HG02973 (cell line): Measurements from ENCODE around the gene UBR2.

ENCODE experiments used
- ATAC-seq: cut with Tn5 transposase; IDR thresholded peaks from one replicate; pipeline ENCODE4 v1.9.1; 2021; ENCODE audit warnings: moderate library complexity; ENCODE audit not compliant: unreplicated experiment

The UBR2 gene

DNA sequence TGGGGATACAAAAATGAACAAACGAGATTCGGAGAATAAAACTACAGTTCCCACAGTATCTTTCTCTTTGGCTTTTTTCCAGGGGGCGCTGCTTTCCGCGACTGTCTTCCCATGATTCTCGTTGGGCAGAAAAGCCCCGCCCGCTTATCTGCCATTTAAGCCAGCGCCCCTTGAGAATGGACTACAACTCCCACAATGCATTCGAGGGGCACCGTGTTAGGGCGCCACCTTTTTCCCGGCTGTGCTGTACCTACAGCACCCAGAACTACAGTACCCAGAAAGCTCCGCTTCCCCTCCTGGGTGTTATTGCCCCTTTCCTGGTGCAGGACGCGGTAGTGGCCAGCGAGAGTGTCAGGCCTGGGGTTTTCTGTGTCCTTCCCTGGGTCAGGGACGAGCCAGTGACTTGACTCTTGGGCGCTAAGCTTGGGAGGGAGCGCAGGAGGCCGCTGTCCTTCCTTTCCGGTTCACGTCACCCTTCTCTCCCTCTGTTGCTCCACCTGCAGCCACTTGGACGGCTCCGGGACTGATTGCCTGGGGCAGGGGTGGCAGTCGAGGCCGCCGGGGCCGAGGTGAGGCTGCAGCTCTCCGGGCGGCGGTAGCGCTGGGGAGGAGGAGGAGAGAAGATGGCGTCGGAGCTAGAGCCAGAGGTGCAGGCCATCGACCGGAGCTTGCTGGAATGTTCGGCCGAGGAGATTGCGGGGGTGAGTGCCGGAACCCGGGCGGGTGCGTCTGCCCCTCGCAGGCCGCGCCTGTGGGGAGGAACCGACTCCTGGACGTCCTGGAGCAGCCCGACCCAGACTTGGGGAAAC lies at the start of gene UBR2:
TSS of gene UBR2 (plus strand) at position 333 of the 809 bp plus-strand sequence. CDS start at position 624, 291 bp downstream.
- ATAC-seq, result peak; percentile 89

DNA sequence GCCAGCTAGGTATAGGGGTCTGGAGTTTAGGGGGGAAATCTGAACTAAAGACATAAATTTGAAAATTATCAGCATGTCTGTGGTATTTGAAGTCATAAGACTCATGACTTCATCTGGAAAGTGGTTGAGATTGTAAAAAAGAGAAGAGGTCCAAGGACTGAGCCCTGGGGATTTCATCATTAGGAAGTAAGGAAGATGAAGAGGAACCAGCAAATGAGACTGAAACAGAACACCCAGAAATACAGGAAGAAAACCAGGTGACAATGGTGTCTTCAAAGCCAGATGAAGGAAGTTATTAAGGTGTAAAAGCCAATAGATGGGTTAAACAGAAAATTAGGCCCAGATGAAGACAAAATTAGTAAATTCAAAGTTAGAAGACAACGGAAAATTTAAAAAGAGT lies 49.1 kb upstream of the UBR2 start:
- ATAC-seq, result no peak

DNA sequence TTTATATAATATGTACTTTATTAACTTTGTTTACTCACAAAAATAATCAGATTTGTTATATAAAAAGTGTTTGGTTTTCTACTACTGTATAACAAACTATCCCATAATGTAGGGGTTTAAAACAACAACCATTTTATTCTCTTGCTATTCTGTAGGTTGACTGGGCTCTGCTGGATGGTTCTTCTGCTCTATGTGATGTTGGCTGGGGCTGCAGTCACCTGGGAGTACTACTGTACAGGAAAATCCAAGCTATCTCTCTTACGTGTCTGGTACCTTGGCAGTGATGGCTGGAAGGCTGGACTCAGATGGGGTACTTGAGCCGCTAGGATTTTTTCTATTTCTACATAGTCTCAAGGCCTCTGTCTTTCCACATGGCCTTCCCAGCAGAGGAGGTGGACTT lies 44.0 kb upstream of the UBR2 start:
- no peak for ATAC-seq

DNA sequence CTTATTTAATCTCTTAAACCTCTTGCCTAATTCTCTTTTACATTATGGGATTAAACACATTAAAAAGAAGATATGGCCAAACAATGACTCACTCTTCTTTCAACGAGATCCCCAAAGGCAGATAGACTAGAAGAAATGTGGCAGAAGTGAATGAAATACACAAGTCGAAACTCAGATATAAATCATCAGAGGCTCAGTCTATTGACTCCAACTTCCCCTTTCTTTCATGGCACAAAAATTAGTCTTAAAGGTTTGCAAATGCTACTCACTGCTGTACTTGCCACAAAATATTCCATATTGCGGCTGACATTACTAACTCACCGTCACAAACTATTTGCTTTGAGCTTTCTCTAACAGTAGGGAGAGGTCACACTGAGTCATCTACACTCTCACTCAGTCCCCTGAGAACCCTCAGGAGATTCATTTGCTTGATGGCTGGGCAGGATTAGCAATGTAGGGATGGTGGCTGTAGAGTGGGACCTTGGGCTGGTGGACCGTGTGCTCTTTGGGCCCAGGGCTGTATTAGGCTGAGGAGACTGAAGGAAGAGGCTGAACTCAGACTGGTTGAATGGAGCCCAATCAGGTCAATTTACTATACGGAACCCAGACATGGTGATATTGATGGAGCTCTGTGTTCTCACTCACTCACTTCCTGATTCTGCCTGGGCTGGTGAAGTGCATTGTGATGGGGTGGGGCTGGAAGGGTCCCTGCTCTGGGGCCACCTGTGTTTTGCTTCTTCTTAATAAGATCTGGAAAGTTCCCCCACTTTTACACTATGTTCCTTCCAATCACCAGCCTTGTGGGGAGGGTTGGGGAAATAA lies 42.8 kb upstream of the UBR2 start:
- ATAC-seq, result no peak

DNA sequence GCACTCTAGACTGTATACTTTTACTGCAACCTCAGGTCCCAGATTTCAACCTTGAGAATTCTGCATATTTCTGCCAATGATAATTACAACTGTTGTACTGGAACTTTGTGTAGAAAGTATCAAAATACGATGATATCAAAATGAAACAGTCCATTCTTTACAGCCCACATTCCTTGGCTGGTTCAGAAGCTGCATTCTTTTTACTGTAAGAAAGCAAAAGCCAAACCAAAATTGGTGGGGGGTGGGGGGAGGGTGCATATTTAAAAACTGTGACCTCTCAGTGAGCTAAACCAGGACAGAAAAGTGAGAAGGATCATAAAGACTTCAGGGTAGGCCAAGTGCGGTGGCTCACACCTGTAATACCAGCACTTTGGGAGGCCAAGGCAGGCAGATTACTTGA lies 41.8 kb upstream of the UBR2 start:
- no peak for ATAC-seq

DNA sequence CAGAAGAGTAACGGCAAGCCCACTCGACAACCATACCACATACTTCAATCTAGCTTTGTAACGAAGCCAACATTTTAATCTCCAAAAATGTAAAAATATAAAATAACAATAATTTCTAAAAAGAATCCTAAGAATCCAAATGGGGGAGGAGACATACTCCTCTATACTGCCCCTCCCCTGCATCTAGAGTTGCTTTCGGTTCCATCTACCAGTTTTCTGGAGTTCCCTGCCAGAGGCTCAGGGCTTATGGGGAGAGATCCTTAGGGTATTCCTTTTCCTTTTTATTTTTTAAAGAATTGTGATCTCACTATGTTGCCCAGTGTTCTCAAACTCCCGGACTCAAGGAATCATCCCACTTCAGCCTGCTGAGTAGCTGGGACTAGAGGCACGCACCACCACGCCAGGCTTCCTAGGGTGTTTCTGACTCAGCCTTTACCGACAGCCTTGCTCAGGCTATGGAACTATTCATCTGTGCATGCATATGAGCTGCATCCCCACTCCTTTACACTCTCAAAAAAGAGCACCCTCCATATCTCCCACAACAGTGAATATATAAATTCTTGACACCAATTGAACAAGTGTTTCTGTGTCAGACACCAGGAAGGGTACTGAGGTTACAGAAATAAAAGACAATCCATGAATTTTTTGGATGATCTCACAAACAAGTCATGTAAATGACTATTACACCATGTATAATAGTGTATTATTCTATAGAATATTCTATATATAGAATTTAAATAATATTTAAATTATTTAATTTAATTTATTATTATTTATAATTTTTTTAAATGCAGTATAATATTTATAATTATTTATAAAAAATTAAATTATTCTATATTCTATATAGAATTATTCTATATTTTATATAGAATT lies 40.7 kb upstream of the UBR2 start:
- no peak for ATAC-seq

DNA sequence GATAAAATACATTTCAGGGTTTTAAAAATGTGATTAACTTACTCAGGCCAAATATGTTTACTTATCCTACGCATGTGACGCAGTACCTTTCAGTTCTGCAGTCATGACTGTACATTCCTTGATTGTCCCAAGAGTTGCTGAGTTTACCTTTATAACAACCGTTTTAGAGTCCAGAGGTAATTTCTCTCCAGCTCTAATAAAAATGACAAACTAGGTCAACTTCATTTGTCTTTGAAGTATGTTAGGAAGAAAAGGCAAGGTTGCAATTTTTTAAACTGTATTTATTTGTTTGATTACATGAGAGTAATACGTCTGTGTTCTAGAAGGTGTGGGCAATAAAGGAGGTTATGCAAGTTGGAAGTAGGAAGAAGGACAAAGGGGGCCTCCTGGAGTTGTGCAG lies 38.6 kb upstream of the UBR2 start:
- no peak for ATAC-seq

DNA sequence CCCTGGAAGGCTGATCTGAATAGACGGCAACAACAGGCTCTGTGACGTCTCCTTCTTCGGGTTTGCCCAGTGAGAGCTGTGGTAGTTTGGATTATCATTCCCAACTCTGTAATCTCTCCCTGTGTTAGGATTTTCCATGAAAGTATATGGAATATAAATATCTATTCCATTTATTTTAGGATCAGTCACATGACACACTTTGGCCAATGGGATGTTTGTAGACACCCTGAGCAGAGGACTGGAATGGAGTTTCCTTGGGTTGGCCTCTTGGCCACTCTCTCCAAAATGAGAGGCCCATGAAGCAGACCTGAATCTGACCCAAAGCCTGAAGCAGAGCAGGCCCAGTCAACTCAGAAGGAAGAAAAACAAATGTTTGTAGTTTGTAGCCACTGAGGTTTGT lies 37.2 kb upstream of the UBR2 start:
- no peak for ATAC-seq

DNA sequence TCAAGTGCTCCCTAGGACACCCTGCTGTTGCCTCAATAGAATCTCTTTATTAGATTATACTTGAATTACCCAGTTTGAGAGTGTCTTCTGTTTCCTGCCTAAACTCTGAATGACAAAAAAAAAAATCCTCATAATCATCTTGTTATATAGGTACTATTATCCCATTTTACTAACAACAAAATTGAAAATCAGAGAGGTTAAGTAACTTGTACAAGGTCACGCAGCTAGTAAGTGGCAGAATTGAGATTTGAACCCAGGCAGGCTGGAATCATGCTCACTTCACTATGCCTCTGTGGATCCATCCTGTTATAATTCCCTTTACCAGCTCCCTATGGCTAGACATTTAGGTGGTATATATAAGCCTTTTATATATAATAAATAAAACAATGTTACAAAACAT lies 36.6 kb upstream of the UBR2 start:
- ATAC-seq, result no peak

DNA sequence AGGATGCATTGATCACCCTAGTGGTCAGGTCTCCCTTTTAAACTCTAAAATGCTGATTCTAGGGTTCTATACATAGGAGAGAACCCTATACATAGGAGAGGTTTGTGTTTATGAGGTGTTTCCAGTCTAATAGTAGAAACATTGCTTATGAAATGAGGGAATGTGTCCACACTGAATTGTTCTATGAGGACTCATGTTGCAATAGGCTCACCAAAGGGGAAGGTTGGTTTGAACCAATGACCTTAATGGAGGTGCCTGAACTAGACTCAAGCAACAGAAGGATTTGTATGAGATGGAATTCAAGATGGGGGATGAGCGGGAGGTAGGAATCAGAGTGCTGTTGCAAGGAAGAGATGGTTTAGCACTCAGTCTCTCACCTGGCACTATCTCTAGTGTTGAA lies 33.5 kb upstream of the UBR2 start:
- ATAC-seq, result no peak

DNA sequence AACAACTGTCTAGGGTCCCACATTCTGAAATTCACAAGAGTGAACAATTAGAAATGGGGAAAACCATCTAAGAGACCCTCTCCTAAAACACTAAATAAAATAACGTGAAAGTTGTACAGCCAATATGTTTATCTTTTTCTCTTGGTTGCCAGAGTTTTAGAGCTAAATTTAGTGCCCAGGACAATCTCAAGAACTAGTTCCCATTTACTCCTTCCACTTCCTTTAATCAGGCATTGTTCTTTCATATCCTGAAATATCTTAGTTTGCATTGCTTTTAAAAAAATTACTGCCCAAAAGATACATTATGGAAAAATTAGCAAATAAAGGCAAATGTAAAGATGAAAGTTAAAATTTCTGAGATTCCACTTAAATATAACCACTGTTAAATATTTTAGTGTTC lies 33.1 kb upstream of the UBR2 start:
- ATAC-seq, result no peak

DNA sequence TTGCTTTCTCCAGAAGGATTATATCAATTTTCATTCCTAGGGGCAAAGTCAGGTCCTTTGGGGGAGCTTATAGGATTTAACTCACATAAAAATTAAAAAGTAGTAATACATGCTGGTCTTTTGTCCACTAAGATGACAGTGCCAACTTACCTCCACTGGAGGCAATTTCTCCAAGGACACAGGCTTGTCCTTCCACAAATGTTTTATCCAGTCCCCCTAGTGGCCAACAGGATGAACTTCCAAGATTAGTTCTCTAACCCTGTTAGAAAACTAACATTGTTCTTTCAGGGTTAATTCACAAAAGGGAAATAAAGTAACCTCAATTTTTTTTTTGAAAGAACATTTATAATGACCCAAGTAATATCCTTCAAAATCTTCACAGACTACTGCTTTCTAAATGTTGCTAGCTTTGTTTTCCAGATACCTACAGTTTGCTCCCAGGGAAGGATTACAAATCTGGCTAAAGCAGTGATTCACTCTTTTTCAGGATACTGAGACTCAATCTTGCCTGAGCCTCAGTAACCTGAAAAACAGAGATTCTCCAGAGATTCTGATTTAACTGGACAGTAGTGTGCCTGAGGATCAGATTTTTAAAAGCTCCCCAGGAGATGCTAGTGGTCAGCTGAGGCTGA lies 31.7 kb upstream of the UBR2 start:
- no peak for ATAC-seq

DNA sequence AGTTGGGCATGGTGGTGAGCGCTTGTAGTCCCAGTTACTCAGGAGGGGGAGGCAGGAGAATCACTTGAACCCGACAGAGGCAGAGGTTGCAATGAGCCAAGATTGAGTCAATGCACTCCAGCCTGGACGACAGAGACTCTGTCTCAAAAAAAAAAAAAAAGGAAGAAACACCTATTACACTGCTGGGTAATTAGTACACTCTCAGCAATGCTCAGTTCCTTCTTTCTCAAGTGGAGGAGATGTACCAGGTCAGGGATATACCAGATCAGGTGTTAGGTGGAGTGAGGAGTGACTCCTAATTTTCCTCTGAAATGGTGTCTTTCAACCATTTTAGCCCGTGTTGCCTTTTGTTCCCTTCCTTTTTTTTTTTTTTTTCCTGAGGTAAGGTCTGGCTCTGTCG lies 30.0 kb upstream of the UBR2 start:
- ATAC-seq, result no peak

DNA sequence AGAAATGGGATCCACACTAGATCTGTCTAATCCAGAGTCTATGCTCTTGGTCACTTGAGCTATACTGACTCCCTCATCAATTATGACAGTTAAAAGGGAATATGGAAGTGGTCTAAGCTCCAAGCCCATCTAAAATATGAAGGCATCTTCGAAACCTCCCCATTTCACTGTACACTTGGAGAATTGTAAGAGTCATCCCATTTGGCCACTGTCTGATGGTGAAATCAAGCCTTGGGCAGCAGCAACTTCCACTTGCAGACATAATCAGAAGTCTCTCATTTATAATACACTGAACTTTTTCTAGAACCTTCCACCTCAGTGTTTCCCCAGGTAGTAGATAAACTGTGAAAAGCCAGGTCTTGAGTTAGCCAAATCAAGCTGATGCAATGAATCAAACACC lies 26.3 kb upstream of the UBR2 start:
- no peak for ATAC-seq

DNA sequence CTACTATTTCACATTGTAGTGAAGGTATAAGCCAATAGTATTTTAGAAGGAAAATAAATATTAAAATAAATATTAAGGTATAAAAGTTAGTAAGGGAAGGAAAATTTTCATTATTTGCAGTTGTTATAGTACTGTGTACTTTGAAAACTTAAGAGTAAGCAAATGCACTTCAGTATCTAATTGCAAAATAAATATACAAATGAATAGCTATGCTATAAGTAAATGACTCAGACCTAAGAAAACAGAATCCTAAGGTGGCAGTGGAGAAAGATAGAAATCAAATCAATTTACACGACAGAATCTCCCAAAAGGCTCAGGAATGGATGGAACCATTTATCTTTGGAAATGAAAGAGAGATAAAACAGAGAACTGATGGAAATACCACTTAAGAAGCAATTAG lies 24.7 kb upstream of the UBR2 start:
- ATAC-seq, result no peak

DNA sequence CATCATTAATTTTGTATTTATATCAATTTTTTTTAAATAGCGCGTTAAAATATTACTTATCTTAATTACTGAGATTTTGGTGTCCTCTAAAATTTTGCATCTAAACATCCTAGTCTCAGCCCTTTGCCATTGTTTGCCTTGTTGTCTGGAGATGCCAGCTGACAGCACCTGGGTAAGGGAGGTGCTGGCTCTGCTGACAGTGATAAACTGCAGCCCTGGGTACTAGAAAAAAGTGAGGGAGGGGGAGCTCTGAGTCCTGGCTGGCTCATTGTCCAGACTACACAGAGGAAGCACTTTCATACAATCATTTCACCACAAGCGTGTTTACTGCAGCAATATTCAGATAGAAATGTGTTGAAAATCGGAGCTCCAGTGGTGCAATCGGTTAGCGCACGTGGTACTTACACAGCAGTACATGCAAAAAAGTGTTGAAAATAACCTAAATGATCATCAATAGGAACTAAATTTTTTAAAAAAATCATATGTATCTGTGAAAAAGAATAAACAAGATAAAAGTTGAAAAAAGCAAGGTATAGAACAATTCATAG lies 18.5 kb upstream of the UBR2 start:
- no peak for ATAC-seq

DNA sequence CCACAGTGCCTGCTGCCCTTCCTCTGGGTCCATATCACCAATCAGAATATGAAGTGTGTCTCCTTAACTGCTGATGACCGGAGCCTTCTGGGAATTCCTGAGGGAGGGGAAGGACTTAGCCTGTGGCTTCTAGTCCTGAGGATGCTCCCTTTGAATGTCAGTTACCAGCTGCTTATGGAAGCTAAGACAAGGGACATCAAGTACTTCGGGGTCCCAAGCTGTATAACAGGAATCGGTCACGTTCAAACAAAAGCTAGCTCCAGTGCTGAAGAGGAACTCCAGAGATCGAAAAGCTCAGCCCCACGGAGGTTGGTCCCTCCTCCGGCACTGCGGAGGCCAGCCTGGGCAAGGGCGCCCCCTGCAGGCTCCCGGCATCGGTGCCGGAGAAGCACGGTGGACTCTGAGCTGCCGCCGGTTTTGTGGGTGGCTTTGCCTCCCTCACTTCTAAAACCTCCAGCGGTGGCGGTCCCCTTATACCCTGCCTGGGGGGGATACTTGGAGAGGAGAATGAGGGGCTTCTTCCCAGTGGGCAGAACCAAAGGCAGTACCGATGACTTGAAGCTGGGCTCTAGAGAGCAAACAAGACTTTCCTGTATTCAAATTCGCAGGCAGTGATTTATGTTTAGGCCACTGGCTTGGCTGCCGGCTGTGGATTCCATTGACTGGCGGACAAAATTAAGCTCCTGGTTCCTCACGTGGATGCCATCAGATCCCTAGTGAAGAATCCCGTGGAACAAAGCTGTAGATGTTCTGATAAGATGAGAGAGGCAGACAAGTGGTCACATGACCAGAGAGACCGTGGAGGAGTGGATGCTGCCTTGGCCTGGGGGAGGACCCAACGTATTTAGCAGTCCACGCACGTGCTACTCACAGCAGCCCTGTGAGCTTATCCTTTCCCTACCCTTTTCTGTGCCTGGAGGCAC lies 16.2 kb upstream of the UBR2 start:
- no peak for ATAC-seq

DNA sequence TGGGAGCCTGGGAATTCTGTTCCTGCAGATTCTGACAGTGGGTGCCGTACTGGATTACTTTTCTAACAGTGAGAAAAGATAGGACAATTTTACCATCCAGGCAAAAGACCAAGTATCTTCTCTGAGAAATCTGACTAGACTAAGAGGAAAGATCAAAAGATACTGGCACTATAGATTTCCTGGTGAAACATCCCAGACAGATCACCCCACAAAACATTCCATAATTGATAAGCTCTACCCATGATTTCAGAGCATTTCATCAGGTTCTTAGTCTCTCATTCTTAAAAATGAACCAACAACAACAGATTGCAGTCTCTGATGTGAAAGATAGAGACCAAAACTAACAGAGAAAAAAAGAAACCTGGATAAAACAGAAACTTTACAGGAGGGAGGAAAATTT lies 13.6 kb upstream of the UBR2 start:
- no peak for ATAC-seq

DNA sequence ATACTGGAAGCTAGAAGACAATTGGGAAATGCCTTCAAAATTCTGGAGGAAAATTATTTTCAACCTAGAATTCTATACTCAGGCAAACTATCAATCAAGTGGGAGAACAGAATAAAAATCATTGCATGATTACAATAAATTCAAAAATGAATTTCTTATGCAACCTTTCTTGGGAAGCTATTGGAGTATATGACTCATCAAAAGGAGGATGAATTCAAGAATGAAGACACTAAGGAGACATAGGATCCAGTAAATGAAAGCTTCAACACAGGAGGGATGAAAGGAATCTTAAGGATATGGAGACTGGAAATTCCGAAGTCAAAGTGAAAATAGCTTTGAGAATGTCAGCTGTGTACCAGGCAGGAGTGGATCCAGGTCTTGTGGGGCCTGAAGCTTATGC lies 12.6 kb upstream of the UBR2 start:
- no peak for ATAC-seq

DNA sequence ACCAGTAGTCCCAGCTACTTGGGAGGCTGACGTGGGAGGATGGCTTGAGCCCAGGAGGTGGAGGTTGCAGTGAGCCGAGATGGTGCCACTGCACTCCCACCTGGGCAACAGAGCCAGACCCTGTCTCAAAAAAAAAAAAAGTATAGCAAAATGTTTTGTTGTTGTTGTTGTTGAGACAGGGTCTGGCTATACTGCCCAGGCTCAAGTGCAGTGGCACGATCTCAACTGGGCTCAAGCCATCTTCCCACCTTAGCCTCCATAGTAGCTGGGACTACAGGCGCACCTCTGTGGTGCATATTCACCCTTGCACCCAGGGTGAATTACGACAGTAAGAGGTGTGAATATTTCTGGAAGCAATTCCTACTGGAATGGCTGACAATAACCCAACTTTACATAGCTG lies 11.4 kb upstream of the UBR2 start:
- ATAC-seq, result no peak
